Lower leg skin (tissue), 3 donors: ENCODE measurements around the gene THADA.
"Not testable (repeated sequence)": the region's sequence is repeated elsewhere in the genome, so short reads cannot be mapped to it uniquely, and the experiment has no call there.

ENCODE experiments used
- POLR2A ChIP-seq, 2 donors: fragments of 450-650 bp; IDR thresholded peaks; one replicate each; pipeline ENCODE4 v1.6.1; 2016 to 2017; ENCODE audit warnings: antibody characterized with exemption in 2 of 2, mild to moderate bottlenecking in 1 of 2, moderate library complexity in 1 of 2
- TF ChIP-seq, protein P1 (sequence below), 3 donors: fragments of 450-650 bp; IDR thresholded peaks; one replicate each; pipeline ENCODE4 v1.5.1; 2016; ENCODE audit warnings: antibody characterized with exemption in 3 of 3, mild to moderate bottlenecking in 3 of 3, moderate library complexity in 2 of 3

DNA sequence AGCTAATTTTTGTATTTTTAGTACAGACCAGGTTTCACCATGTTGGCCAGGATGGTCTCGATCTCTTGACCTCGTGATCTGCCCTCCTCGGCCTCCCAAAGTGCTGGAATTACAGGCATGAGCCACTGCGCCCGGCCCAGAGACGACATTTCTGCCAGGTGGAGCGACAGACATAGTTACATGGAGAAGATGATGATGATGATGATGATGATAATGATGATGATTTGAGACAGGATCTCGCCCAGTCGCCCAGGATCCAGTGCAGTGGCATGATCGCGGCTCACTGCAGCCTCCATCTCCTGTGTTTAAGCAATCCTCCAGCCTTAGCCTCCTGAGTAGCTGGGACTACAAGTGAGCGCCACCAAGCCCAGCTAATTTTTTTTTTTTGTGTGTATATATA, 40.3 kb upstream of the THADA start:
- TF ChIP-seq POLR2A (IDR thresholded peaks at IDR 0.05): not testable (repeated sequence)
- TF ChIP-seq, protein P1, sequence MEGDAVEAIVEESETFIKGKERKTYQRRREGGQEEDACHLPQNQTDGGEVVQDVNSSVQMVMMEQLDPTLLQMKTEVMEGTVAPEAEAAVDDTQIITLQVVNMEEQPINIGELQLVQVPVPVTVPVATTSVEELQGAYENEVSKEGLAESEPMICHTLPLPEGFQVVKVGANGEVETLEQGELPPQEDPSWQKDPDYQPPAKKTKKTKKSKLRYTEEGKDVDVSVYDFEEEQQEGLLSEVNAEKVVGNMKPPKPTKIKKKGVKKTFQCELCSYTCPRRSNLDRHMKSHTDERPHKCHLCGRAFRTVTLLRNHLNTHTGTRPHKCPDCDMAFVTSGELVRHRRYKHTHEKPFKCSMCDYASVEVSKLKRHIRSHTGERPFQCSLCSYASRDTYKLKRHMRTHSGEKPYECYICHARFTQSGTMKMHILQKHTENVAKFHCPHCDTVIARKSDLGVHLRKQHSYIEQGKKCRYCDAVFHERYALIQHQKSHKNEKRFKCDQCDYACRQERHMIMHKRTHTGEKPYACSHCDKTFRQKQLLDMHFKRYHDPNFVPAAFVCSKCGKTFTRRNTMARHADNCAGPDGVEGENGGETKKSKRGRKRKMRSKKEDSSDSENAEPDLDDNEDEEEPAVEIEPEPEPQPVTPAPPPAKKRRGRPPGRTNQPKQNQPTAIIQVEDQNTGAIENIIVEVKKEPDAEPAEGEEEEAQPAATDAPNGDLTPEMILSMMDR (IDR thresholded peaks at IDR 0.05): not testable (repeated sequence)
